MCF 10A (cell line): ENCODE data around the gene TTC24. TPM values are rescaled to one million over a fixed set of nuclear protein-coding genes. Genes with fewer than 3 reads are reported as not detected.

Experiments
- BruUV-seq: library from RNA; stranded (reverse); fragments of 400-500 nt; replicated peaks from 2 replicates; lab custom pipeline; 2021; lab: Mats Ljungman, UMichigan
- CTCF ChIA-PET: fragments of 300-600 bp; sonication (Branson Sonifier 250); formaldehyde crosslinking; extraction: SDS; loops from one replicate; lab custom pipeline; 2021; ENCODE audit warnings: antibody characterized with exemption, inconsistent platforms; lab: Yijun Ruan, JAX
- POLR2A ChIA-PET: fragments of 300-600, 350-650 bp; sonication (Branson Sonifier 250); formaldehyde crosslinking; extraction: SDS; loops from one replicate; lab custom pipeline; 2020; ENCODE audit warnings: antibody characterized with exemption, inconsistent platforms; lab: Yijun Ruan, JAX
- DNase-seq: peaks from one replicate; pipeline ENCODE4 v3.0.0-alpha.2; 2018; ENCODE audit not compliant: unreplicated experiment
- H3K27ac Mint-ChIP-seq: one replicate; pipeline ENCODE4 v1.8.0; 2022; ENCODE audit warnings: mild to moderate bottlenecking, low read depth, mixed read lengths; ENCODE audit not compliant: unreplicated experiment
- H3K27me3 Mint-ChIP-seq: one replicate; pipeline ENCODE4 v1.8.0; 2022; ENCODE audit warnings: mixed read lengths; ENCODE audit not compliant: insufficient read depth, unreplicated experiment
- H3K36me3 Mint-ChIP-seq: one replicate; pipeline ENCODE4 v1.8.0; 2022; ENCODE audit warnings: mild to moderate bottlenecking, moderate library complexity, mixed read lengths; ENCODE audit not compliant: insufficient read depth, unreplicated experiment
- H3K4me1 Mint-ChIP-seq: one replicate; pipeline ENCODE4 v1.8.0; 2022; ENCODE audit warnings: mixed read lengths; ENCODE audit not compliant: insufficient read depth, unreplicated experiment
- H3K4me3 Mint-ChIP-seq: one replicate; pipeline ENCODE4 v1.8.0; 2022; ENCODE audit warnings: mild to moderate bottlenecking, moderate library complexity, mixed read lengths; ENCODE audit not compliant: unreplicated experiment
- H3K9me3 Mint-ChIP-seq: one replicate; pipeline ENCODE4 v1.8.0; 2022; ENCODE audit warnings: mixed read lengths; ENCODE audit not compliant: unreplicated experiment
- intact Hi-C: fragments of 100-400 bp; cut with micrococcal nuclease; formaldehyde crosslinking; loops from 2 replicates; pipeline ENCODE4 v1.14.1; 2022
- total RNA-seq: library from RNA; stranded (reverse); gene quantifications from 2 replicates; pipeline ENCODE4 v1.2.3, GENCODE V29; 2022
- TF ChIP-seq, protein P1 (sequence below): fragments of 200-600 bp; IDR thresholded peaks from one replicate; pipeline ENCODE4 v1.8.0; 2022; ENCODE audit warnings: antibody characterized with exemption, mild to moderate bottlenecking; ENCODE audit not compliant: unreplicated experiment

TTC24 gene
- total RNA-seq, 1 experiment from 2014 or later: not detected

DNA sequence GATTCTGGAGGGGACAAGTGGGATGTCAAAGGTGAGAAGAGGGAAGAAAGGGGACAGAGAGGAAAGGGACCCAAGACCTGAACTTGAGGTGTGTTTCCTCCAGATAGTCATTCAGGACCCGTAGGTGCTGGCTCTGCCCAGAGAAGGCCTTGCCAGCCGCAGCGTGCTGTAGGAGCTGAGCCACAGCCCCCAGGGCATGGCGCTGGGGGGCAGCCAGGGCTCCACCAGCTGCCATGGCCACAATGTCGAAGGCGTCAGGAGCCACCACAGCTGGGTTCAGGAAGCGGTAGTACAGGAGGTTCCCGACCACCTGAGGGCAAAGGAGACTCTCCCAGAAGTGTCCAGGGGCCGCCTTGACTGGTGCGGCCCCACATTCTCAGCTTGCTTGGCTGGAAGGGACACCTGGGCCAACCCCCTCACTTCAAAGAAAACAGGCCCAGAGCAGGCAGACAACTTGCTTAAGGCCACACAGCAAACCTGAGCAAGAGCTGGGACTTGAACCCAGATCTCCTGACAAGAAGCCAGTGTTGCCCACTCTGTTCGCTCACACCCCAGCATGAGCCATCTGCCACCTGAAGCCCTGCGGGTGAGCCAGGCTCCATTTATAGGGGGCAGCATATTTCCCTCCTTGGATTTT is 45.0 kb upstream of the TTC24 start:
- Mint-ChIP-seq H3K27me3 (no peaks in the 10 kb centered on the region), H3K9me3 (no peaks in the 10 kb centered on the region), H3K4me1 (no peaks in the 10 kb centered on the region), H3K27ac (peak overlapping the region; percentile 13), H3K36me3 (peaks cover 14% of the 10 kb centered on the region), H3K4me3 (no peak overlapping the region)
- DNase-seq: no peak
- ChIA-PET POLR2A (interaction anchor here (1.0 kb wide), 1 partner anchor 10 kb away, joined by 3 read pairs; no protein-coding TSS in a partner anchor), CTCF (interaction anchor here (1.0 to 1.5 kb wide), 3 partner anchors 9 to 148 kb away, joined by 3 read pairs; no protein-coding TSS in a partner anchor)
- intact Hi-C loops: no loop called here
- BruUV-seq: no TSS peak
- TF ChIP-seq, protein P1, sequence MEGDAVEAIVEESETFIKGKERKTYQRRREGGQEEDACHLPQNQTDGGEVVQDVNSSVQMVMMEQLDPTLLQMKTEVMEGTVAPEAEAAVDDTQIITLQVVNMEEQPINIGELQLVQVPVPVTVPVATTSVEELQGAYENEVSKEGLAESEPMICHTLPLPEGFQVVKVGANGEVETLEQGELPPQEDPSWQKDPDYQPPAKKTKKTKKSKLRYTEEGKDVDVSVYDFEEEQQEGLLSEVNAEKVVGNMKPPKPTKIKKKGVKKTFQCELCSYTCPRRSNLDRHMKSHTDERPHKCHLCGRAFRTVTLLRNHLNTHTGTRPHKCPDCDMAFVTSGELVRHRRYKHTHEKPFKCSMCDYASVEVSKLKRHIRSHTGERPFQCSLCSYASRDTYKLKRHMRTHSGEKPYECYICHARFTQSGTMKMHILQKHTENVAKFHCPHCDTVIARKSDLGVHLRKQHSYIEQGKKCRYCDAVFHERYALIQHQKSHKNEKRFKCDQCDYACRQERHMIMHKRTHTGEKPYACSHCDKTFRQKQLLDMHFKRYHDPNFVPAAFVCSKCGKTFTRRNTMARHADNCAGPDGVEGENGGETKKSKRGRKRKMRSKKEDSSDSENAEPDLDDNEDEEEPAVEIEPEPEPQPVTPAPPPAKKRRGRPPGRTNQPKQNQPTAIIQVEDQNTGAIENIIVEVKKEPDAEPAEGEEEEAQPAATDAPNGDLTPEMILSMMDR: no peak

DNA sequence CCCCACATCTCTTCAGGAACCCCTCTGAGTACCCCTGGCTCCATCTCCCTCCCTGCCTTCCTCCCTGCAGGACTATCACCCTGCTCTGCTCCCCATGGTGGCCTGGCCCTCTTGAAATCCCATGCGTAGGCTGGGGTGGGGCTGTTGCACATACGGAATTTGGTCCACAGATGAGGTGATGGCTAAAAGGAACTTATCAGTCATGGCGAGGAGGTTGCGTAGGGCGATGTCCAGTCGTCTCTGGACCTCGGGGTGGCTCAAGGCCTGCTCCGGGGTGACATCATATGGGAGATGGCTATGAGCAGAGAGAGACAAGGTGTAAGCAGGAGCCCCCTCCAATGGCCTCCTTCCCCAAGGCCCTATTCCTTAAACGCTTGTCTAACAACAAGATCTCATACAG is 42.5 kb upstream of the TTC24 start:
- no peaks in the 10 kb centered on the region for H3K4me1 Mint-ChIP-seq
- POLR2A ChIA-PET: interaction anchor here (0.6 kb wide), 1 partner anchor 21 kb away, joined by 3 read pairs; no protein-coding TSS in a partner anchor
- intact Hi-C loops: no loop called here
- no peak for DNase-seq
- no peaks in the 10 kb centered on the region for H3K9me3 Mint-ChIP-seq
- CTCF ChIA-PET: interaction anchor here (0.6 to 1.5 kb wide), 3 partner anchors 34 to 123 kb away, joined by 3 to 4 read pairs (median 4); no protein-coding TSS in a partner anchor
- TF ChIP-seq, protein P1: no peak
- BruUV-seq: no TSS peak
- H3K27me3 Mint-ChIP-seq: no peaks in the 10 kb centered on the region
- H3K27ac Mint-ChIP-seq: peak overlapping the region; percentile 24
- no peak overlapping the region for H3K4me3 Mint-ChIP-seq
- peaks cover 23% of the 10 kb centered on the region for H3K36me3 Mint-ChIP-seq

DNA sequence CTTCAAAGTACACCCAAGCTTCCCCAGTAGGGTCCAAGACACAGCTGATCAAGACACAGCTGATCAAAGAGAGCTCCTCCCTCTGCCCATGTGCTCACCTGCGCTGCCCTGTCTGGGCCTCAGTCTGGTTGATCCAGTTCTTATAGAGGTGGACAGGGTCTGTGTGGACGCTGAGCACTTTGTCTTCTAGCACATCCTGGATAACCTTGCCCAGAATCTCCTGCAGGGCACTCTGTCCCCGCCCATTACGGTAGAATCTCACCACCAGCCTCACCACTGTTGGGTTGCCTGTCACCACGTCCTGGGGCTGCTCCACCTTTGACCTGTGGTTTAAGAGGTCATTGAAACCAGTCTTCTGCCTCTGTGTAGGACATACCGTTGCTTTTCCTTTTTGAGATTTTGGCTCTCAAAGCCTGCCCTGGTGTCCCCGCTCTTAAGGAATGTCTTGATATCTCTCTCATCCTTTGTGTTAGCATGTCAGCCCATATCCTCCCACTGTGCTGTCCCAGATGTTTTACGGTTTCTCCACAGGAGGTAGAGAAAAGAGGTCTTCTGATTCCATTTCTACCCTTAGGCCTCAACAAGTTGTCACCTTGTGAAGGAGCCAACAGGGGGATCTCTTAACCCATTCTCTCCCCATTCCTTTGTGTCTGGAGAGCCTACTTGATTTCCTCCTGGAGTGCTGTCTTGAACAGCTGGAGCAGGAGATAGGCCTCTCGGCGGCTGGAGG is 40.6 kb upstream of the TTC24 start:
- Mint-ChIP-seq H3K27ac (peak overlapping the region; percentile 1), H3K36me3 (peaks cover 23% of the 10 kb centered on the region), H3K4me3 (no peak overlapping the region), H3K4me1 (no peaks in the 10 kb centered on the region), H3K27me3 (no peaks in the 10 kb centered on the region), H3K9me3 (no peaks in the 10 kb centered on the region)
- no peak for DNase-seq
- ChIA-PET CTCF (interaction anchor here (0.6 to 1.8 kb wide), 3 partner anchors 70 to 139 kb away, joined by 3 to 4 read pairs (median 4); partner anchors contain the start of gene NES), POLR2A (interaction anchor here (0.6 kb wide), 1 partner anchor 9 kb away, joined by 3 read pairs; no protein-coding TSS in a partner anchor)
- TF ChIP-seq, protein P1: no peak
- BruUV-seq: no TSS peak
- intact Hi-C loops: no loop called here

DNA sequence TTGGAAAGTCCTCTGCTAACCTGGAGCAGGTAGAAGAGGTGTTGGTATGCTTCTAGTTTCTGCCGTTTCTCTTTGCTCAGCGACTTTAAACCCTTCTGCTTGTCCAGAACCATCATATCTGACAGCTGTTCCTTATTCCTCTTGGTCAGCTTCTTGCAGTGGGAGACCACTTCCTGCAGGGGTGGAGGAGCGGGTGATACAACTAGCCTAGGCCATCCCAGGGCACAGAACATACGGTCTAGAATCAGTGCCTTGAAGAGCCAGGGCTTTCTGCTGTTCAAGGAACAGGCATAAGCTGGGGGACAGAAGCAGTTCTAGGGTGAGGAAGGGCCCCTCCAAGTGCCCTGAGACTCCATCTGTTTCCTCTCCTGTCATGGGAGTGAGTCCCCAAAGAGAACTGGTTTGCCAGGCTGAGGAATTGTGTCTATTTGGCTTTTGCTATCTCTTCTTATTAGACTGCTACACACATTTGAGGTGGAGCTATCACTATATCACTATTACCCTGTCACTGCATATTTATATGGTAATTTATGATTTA is 39.6 kb upstream of the TTC24 start:
- no TSS peak for BruUV-seq
- TF ChIP-seq, protein P1: no peak
- Mint-ChIP-seq H3K4me1 (no peaks in the 10 kb centered on the region), H3K27me3 (no peaks in the 10 kb centered on the region), H3K9me3 (no peaks in the 10 kb centered on the region), H3K36me3 (peaks cover 23% of the 10 kb centered on the region), H3K4me3 (no peak overlapping the region), H3K27ac (no peak overlapping the region)
- ChIA-PET CTCF (interaction anchor here (1.1 to 1.8 kb wide), 3 partner anchors 12 to 138 kb away, joined by 3 to 4 read pairs (median 3); partner anchors contain the start of gene NES), POLR2A (interaction anchor here (0.7 kb wide), 1 partner anchor 31 kb away, joined by 3 read pairs; no protein-coding TSS in a partner anchor)
- intact Hi-C loops: no loop called here
- no peak for DNase-seq
